ENCODE measurements around the gene CACHD1.

The CACHD1 gene

GRCh38 chr1:64474133-64474532 lies 4.2 kb downstream of the CACHD1 start:
- no peak for DNase-seq

GRCh38 chr1:64474665-64475439 lies 4.9 kb downstream of the CACHD1 start:
- DNase-seq, result no peak

- DNase-seq, result no peak
Observed at GRCh38 chr1:64476251-64476952, 6.5 kb downstream of the CACHD1 start.

- no peak for DNase-seq
Observed at GRCh38 chr1:64478594-64479470, 8.9 kb downstream of the CACHD1 start.

GRCh38 chr1:64479874-64480273 lies 9.9 kb downstream of the CACHD1 start:
- DNase-seq, result no peak

GRCh38 chr1:64480999-64481772 lies 11.3 kb downstream of the CACHD1 start:
- no peak for DNase-seq

GRCh38 chr1:64482128-64482527 lies 12.2 kb downstream of the CACHD1 start:
- DNase-seq, result no peak

GRCh38 chr1:64482720-64483119 lies 12.8 kb downstream of the CACHD1 start:
- no peak for DNase-seq

- DNase-seq, result no peak
Observed at GRCh38 chr1:64483731-64484414, 13.9 kb downstream of the CACHD1 start.

- no peak for DNase-seq
Observed at GRCh38 chr1:64484651-64485050, 14.7 kb downstream of the CACHD1 start.

GRCh38 chr1:64486193-64486592 lies 16.3 kb downstream of the CACHD1 start:
- DNase-seq, result no peak

GRCh38 chr1:64487061-64487460 lies 17.1 kb downstream of the CACHD1 start:
- no peak for DNase-seq

- no peak for DNase-seq
Observed at GRCh38 chr1:64488862-64489261, 18.9 kb downstream of the CACHD1 start.

- DNase-seq, result no peak
Observed at GRCh38 chr1:64489707-64490106, 19.8 kb downstream of the CACHD1 start.

- no peak for DNase-seq
Observed at GRCh38 chr1:64490213-64490818, 20.4 kb downstream of the CACHD1 start.

GRCh38 chr1:64492424-64492823 lies 22.5 kb downstream of the CACHD1 start:
- DNase-seq, result no peak

- no peak for DNase-seq
Observed at GRCh38 chr1:64493831-64494230, 23.9 kb downstream of the CACHD1 start.

GRCh38 chr1:64494659-64495058 lies 24.7 kb downstream of the CACHD1 start:
- DNase-seq, result no peak

- DNase-seq, result no peak
Observed at GRCh38 chr1:64495878-64496277, 25.9 kb downstream of the CACHD1 start.

GRCh38 chr1:64496606-64497005 lies 26.7 kb downstream of the CACHD1 start:
- DNase-seq, result no peak

- DNase-seq, result no peak
Observed at GRCh38 chr1:64497088-64497883, 27.4 kb downstream of the CACHD1 start.

Data from OCI-M1 (cell line).